ENCODE data around the gene GMFB. TPM values are rescaled to one million over a fixed set of nuclear protein-coding genes. Genes with fewer than 3 reads are reported as not detected.

GMFB gene
- total and polyA plus RNA-seq, 10 of the 15 experiments (the other 5 are each of a cell fraction or from before 2014, with no cell fraction given): 29.3 to 71.0 (median 50.8) TPM

GRCh38 chr14:54524410-54524809 is 35.6 kb upstream of the GMFB start:
- Histone ChIP-seq H3K27ac (ENCODE audit: control insufficient read depth, insufficient read depth) (no peak overlapping the region), H3K4me1 (ENCODE audit: control insufficient read depth, insufficient read depth, low read length) (no peaks in the 10 kb centered on the region), H3K9ac (ENCODE audit: control insufficient read depth, insufficient read depth, low read length) (no peak overlapping the region), H3K9me3 (replicated peaks; ENCODE audit: control insufficient read depth, insufficient read depth, low read length) (no peaks in the 10 kb centered on the region), H3K4me2 (ENCODE audit: control insufficient read depth, insufficient read depth) (no peak overlapping the region), H2AFZ (ENCODE audit: control insufficient read depth, low read depth, low read length) (no peak overlapping the region), H3K36me3 (ENCODE audit: control insufficient read depth in 2 of 2, insufficient read depth in 2 of 2, low read length in 1 of 2) (peaks cover 0 to 3% of the 10 kb centered on the region in 2 experiments; a peak in 2 of 4 replicates), H3K27me3 (replicated peaks in 1 of 2; ENCODE audit: control insufficient read depth in 2 of 2, insufficient read depth in 2 of 2, low read length in 1 of 2) (no peaks in the 10 kb centered on the region), H3K79me2 (ENCODE audit: control insufficient read depth, insufficient read depth, low read length) (no peaks in the 10 kb centered on the region), H3K4me3 (no peak overlapping the region), H4K20me1 (ENCODE audit: control insufficient read depth, insufficient read depth) (no peaks in the 10 kb centered on the region)
- intact Hi-C loops (cut with micrococcal nuclease; ENCODE audit: unreplicated experiment) (no loop called here), in situ Hi-C loops (cut with MboI) (no loop called here)
- TF ChIP-seq STAT3 (IDR thresholded peaks at IDR 0.05; ENCODE audit: low read depth, low read length): no peak
- no peak for TF ChIP-seq PML (IDR thresholded peaks at IDR 0.05; ENCODE audit: low read length)
- no peak for TF ChIP-seq TCF12 (IDR thresholded peaks at IDR 0.05; ENCODE audit: low read depth, low read length)
- no peak for ATAC-seq
- FAIRE-seq: no peak
- POLR2A ChIA-PET: interaction anchor here (0.6 kb wide), 1 partner anchor 8 kb away, joined by 3 read pairs; no protein-coding TSS in a partner anchor
- CTCF ChIA-PET: no interaction called here
- no peak for DNase-seq (ENCODE audit: low read depth, low spot score)
- RAD21 ChIA-PET (ENCODE audit: unreplicated experiment): no interaction called here
- SMC1A ChIA-PET (ENCODE audit: uncharacterized antibody, unreplicated experiment): no interaction called here
- WGBS (ENCODE audit: insufficient coverage, insufficient replicate concordance, low lambda C conversion rate, missing lambda C conversion rate): 90% methylated on average over 4 of the region's 4 CpGs
- no TSS peak for BruUV-seq (replicated peaks)

GRCh38 chr14:54516709-54517108 is 27.9 kb upstream of the GMFB start:
- Histone ChIP-seq H3K9me3 (replicated peaks; ENCODE audit: control insufficient read depth, insufficient read depth, low read length) (peaks cover 4% of the 10 kb centered on the region), H3K9ac (ENCODE audit: control insufficient read depth, insufficient read depth, low read length) (no peak overlapping the region), H3K27me3 (replicated peaks in 1 of 2; ENCODE audit: control insufficient read depth in 2 of 2, insufficient read depth in 2 of 2, low read length in 1 of 2) (no peaks in the 10 kb centered on the region), H3K4me3 (no peak overlapping the region), H4K20me1 (ENCODE audit: control insufficient read depth, insufficient read depth) (no peaks in the 10 kb centered on the region), H3K27ac (ENCODE audit: control insufficient read depth, insufficient read depth) (no peak overlapping the region), H3K4me2 (ENCODE audit: control insufficient read depth, insufficient read depth) (no peak overlapping the region), H3K4me1 (ENCODE audit: control insufficient read depth, insufficient read depth, low read length) (peaks cover 3% of the 10 kb centered on the region), H2AFZ (ENCODE audit: control insufficient read depth, low read depth, low read length) (no peak overlapping the region), H3K36me3 (ENCODE audit: control insufficient read depth in 2 of 2, insufficient read depth in 2 of 2, low read length in 1 of 2) (no peaks in the 10 kb centered on the region; a peak in 1 of 4 replicates), H3K79me2 (ENCODE audit: control insufficient read depth, insufficient read depth, low read length) (peaks cover 6% of the 10 kb centered on the region)
- SMC1A ChIA-PET (ENCODE audit: uncharacterized antibody, unreplicated experiment): interaction anchor here (1.4 kb wide), 1 partner anchor 20 kb away, joined by 3 read pairs; no protein-coding TSS in a partner anchor
- FAIRE-seq: no peak
- POLR2A ChIA-PET: no interaction called here
- intact Hi-C loops (cut with micrococcal nuclease; ENCODE audit: unreplicated experiment) (no loop called here), in situ Hi-C loops (cut with MboI) (no loop called here)
- BruUV-seq (replicated peaks): no TSS peak
- ATAC-seq: no peak
- CTCF ChIA-PET: interaction anchor here (1.0 kb wide), 2 partner anchors 13 to 15 kb away, joined by 3 to 4 read pairs; no protein-coding TSS in a partner anchor
- TF ChIP-seq ASH2L (IDR thresholded peaks at IDR 0.05; ENCODE audit: borderline replicate concordance, low read depth): no peak
- no peak for TF ChIP-seq MLLT1 (IDR thresholded peaks at IDR 0.05)
- TF ChIP-seq BCLAF1 (IDR thresholded peaks at IDR 0.05): no peak
- no peak for TF ChIP-seq PKNOX1 (IDR thresholded peaks at IDR 0.05)
- WGBS (ENCODE audit: insufficient coverage, insufficient replicate concordance, low lambda C conversion rate, missing lambda C conversion rate): 95% methylated on average over 1 of the region's 1 CpG
- RAD21 ChIA-PET (ENCODE audit: unreplicated experiment): no interaction called here
- DNase-seq (ENCODE audit: low read depth, low spot score): no peak
